HG03060 (cell line): ENCODE measurements around the gene TGFB3.

ENCODE experiments used
- ATAC-seq: cut with Tn5 transposase; IDR thresholded peaks from one replicate; pipeline ENCODE4 v1.9.1; 2021; ENCODE audit warnings: low read depth, moderate number of reproducible peaks; ENCODE audit not compliant: unreplicated experiment

The TGFB3 gene

GRCh38 chr14:75910048-75910447, 71.7 kb downstream of the TGFB3 start:
- ATAC-seq = no peak

GRCh38 chr14:75909630-75910029, 72.2 kb downstream of the TGFB3 start:
- no peak for ATAC-seq
